KMS-11 (cell line): Measurements from ENCODE around the gene OPALIN.

Source experiments
- H2AFZ ChIP-seq: fragments of 200-600 bp; sonication (generic); 2 replicates; pipeline ENCODE4 v1.6.1; 2016; ENCODE audit warnings: antibody characterized with exemption, mixed run types, low read depth
- H3K27ac ChIP-seq: fragments of 200-600 bp; sonication (generic); 2 replicates; pipeline ENCODE4 v1.6.1; 2016; ENCODE audit warnings: mild to moderate bottlenecking, mixed run types
- H3K27me3 ChIP-seq: fragments of 200-600 bp; sonication (generic); 2 replicates; pipeline ENCODE4 v1.6.1; 2017; ENCODE audit warnings: mild to moderate bottlenecking, low read depth, mixed run types, moderate library complexity; ENCODE audit not compliant: insufficient read depth
- H3K36me3 ChIP-seq: fragments of 200-600 bp; sonication (generic); 2 replicates; pipeline ENCODE4 v1.6.1; 2017; ENCODE audit warnings: mild to moderate bottlenecking, mixed run types; ENCODE audit not compliant: insufficient read depth
- H3K4me1 ChIP-seq: fragments of 200-600 bp; sonication (generic); 2 replicates; pipeline ENCODE4 v1.6.1; 2016; ENCODE audit warnings: mild to moderate bottlenecking, low read depth, mixed run types; ENCODE audit not compliant: poor library complexity, severe bottlenecking
- H3K4me2 ChIP-seq: fragments of 200-600 bp; sonication (generic); 2 replicates; pipeline ENCODE4 v1.7.0; 2016; ENCODE audit warnings: mild to moderate bottlenecking, mixed run types
- H3K4me3 ChIP-seq: fragments of 200-600 bp; sonication (generic); IDR thresholded peaks from 2 replicates; pipeline ENCODE4 v1.6.1; 2017; ENCODE audit warnings: low read depth, low read length, mixed read lengths; ENCODE audit not compliant: insufficient read depth
- H3K79me2 ChIP-seq: fragments of 200-600 bp; sonication (generic); 2 replicates; pipeline ENCODE4 v1.6.1; 2016; ENCODE audit warnings: low read depth, mixed run types; ENCODE audit not compliant: insufficient read depth
- H3K9ac ChIP-seq: fragments of 200-600 bp; sonication (generic); 2 replicates; pipeline ENCODE4 v1.6.1; 2016; ENCODE audit warnings: mild to moderate bottlenecking, mixed run types
- H4K20me1 ChIP-seq: fragments of 200-600 bp; sonication (generic); 2 replicates; pipeline ENCODE4 v1.6.1; 2016; ENCODE audit warnings: mild to moderate bottlenecking, mixed run types; ENCODE audit not compliant: insufficient read depth
- TF ChIP-seq, protein P1 (sequence below): fragments of 200-600 bp; sonication (generic); conservative IDR thresholded peaks from 2 replicates; pipeline ENCODE4 v1.6.1; 2017; ENCODE audit warnings: low read depth, mild to moderate bottlenecking, antibody characterized with exemption, low read length, moderate library complexity, mixed read lengths

OPALIN gene

DNA sequence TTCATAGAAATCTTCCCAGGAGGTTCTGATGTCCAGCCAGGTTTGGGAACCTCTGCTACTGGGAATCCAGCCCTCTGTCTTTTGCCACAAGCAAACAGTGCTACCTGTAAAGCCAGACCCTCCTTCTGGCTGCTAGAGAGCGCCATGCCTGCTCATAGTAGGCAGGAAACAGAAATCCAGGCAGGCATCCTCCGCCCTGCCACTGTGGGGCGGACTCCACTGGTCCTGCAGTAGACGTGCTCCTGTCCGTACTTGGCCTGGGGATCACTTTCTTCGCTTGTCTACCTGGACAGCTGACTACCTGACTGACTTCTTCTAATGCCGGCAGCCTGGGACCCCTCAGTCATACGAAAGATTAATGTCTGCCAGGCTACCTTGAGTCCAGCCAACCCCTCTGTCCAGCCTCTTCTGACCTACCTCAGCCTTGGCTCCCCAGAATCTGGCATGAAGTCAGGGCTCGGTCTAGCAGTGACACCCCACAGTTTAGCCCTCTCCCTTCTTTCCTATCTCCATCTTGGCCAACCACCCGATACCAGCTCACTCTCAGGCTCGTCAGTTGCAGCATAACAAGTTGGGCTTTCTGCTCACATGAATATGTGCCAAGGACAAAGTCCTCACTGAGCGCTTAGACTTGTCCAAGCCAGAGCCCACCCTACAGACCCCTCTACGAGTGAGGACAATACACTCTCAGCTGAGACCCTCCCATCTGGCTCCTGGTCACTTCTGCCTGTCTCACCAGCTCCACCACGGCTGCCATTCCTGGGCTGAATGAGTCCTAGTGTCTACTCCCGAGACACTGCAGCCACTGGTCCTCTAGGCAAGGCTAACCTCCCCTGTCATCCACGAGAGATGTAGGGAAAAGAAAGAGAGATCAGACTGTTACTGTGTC lies 43.9 kb upstream of the OPALIN start:
- no peaks in the 10 kb centered on the region for H3K27me3 ChIP-seq
- H3K4me2 ChIP-seq, result no peak overlapping the region
- H2AFZ ChIP-seq, result no peak overlapping the region
- no peak overlapping the region for H3K27ac ChIP-seq
- no peaks in the 10 kb centered on the region for H4K20me1 ChIP-seq
- no peaks in the 10 kb centered on the region for H3K4me1 ChIP-seq
- H3K79me2 ChIP-seq, result no peaks in the 10 kb centered on the region
- H3K9ac ChIP-seq, result no peak overlapping the region
- TF ChIP-seq, protein P1, sequence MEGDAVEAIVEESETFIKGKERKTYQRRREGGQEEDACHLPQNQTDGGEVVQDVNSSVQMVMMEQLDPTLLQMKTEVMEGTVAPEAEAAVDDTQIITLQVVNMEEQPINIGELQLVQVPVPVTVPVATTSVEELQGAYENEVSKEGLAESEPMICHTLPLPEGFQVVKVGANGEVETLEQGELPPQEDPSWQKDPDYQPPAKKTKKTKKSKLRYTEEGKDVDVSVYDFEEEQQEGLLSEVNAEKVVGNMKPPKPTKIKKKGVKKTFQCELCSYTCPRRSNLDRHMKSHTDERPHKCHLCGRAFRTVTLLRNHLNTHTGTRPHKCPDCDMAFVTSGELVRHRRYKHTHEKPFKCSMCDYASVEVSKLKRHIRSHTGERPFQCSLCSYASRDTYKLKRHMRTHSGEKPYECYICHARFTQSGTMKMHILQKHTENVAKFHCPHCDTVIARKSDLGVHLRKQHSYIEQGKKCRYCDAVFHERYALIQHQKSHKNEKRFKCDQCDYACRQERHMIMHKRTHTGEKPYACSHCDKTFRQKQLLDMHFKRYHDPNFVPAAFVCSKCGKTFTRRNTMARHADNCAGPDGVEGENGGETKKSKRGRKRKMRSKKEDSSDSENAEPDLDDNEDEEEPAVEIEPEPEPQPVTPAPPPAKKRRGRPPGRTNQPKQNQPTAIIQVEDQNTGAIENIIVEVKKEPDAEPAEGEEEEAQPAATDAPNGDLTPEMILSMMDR, result no peak
- H3K36me3 ChIP-seq, result no peaks in the 10 kb centered on the region
- H3K4me3 ChIP-seq, result no peak overlapping the region

- Histone ChIP-seq H3K27me3 (no peaks in the 10 kb centered on the region), H3K4me1 (peaks cover 3% of the 10 kb centered on the region)
These were observed 42.2 kb upstream of the OPALIN start for GRCh38 chr10:96401036-96401435.

DNA sequence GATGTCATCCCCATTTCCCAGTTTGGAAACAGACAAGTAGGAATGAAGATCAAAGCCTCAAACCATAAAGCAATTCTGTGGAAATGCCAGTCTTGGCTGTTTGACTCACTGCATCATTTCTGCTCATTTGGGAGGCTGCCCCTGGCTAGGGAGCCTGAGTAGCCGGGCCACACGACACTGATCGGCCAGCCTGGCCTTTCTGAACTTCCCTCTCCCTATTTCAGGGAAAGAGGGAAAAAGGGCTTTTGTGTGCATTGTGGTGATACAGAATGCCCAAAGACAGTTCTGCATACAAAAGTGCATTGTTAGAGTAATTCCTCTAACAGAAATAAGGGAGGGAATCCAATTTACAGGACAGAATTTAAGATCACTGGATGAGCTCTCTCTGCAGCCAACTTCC lies 41.7 kb upstream of the OPALIN start:
- TF ChIP-seq, protein P1, result no peak
- H3K4me3 ChIP-seq, result no peak overlapping the region

More at GRCh38 chr10:96401036-96401435, 42.2 kb upstream of the OPALIN start:
- no peaks in the 10 kb centered on the region for H3K79me2 ChIP-seq
- H2AFZ ChIP-seq, result no peak overlapping the region
- H4K20me1 ChIP-seq, result no peaks in the 10 kb centered on the region
- H3K4me2 ChIP-seq, result no peak overlapping the region
- H3K27ac ChIP-seq, result no peak overlapping the region
- H3K4me3 ChIP-seq, result no peak overlapping the region
- TF ChIP-seq, protein P1, result no peak
- H3K36me3 ChIP-seq, result no peaks in the 10 kb centered on the region
- no peak overlapping the region for H3K9ac ChIP-seq

GRCh38 chr10:96397902-96398301 lies 39.1 kb upstream of the OPALIN start:
- Histone ChIP-seq H3K4me3 (no peak overlapping the region), H3K27me3 (no peaks in the 10 kb centered on the region), H3K27ac (no peak overlapping the region), H3K4me2 (no peak overlapping the region), H3K36me3 (no peaks in the 10 kb centered on the region), H3K79me2 (no peaks in the 10 kb centered on the region), H4K20me1 (no peaks in the 10 kb centered on the region), H3K4me1 (peaks cover 4% of the 10 kb centered on the region), H3K9ac (no peak overlapping the region), H2AFZ (no peak overlapping the region)
- TF ChIP-seq, protein P1, result no peak

More for the DNA sequence above, 41.7 kb upstream of the OPALIN start:
- Histone ChIP-seq H3K27me3 (no peaks in the 10 kb centered on the region), H4K20me1 (no peaks in the 10 kb centered on the region), H3K9ac (no peak overlapping the region), H3K27ac (no peak overlapping the region), H3K36me3 (no peaks in the 10 kb centered on the region), H2AFZ (no peak overlapping the region), H3K4me1 (peaks cover 4% of the 10 kb centered on the region), H3K4me2 (no peak overlapping the region), H3K79me2 (no peaks in the 10 kb centered on the region)
